Neural progenitor cell (in vitro differentiated cells): ENCODE measurements around the gene ATP6AP2. TPM values are rescaled to one million over a fixed set of nuclear protein-coding genes. Genes with fewer than 3 reads are reported as not detected.

Source experiments
- DNase-seq: peaks from one replicate; pipeline ENCODE4 v3.0.0-alpha.2; 2016; ENCODE audit warnings: low spot score
- H2AFZ ChIP-seq: fragments of 200-600 bp; sonication (generic); replicated peaks from 2 replicates; pipeline ENCODE4 v1.6.1; 2016; ENCODE audit warnings: antibody characterized with exemption
- H3F3A ChIP-seq: fragments of 200-600 bp; sonication (generic); 2 replicates; pipeline ENCODE4 v1.6.1; 2016; ENCODE audit warnings: antibody characterized with exemption, low read depth
- H3K27ac ChIP-seq: fragments of 200-600 bp; sonication (generic); 2 replicates; pipeline ENCODE4 v1.5.1; 2016; ENCODE audit warnings: mild to moderate bottlenecking
- H3K27me3 ChIP-seq: fragments of 200-600 bp; sonication (generic); 2 replicates; pipeline ENCODE4 v1.6.1; 2016; ENCODE audit warnings: mild to moderate bottlenecking, moderate library complexity
- H3K36me3 ChIP-seq: fragments of 200-600 bp; sonication (generic); 2 replicates; pipeline ENCODE4 v1.5.1; 2016
- H3K4me1 ChIP-seq: fragments of 200-600 bp; sonication (generic); 2 replicates; pipeline ENCODE4 v1.6.1; 2016; ENCODE audit warnings: mixed run types
- H3K4me2 ChIP-seq: fragments of 200-600 bp; sonication (generic); 2 replicates; pipeline ENCODE4 v1.6.1; 2016
- H3K4me3 ChIP-seq: fragments of 200-600 bp; sonication (generic); 2 replicates; pipeline ENCODE4 v1.5.1; 2016
- H3K79me2 ChIP-seq: fragments of 200-600 bp; sonication (generic); 2 replicates; pipeline ENCODE4 v1.6.1; 2016; ENCODE audit warnings: low read depth
- H3K9ac ChIP-seq: fragments of 200-600 bp; sonication (generic); 2 replicates; pipeline ENCODE4 v1.6.1; 2016
- H3K9me3 ChIP-seq: fragments of 200-600 bp; sonication (generic); 2 replicates; pipeline ENCODE4 v1.5.1; 2016; ENCODE audit warnings: low read depth
- H4K20me1 ChIP-seq: fragments of 200-600 bp; sonication (generic); 2 replicates; pipeline ENCODE4 v1.6.1; 2016; ENCODE audit warnings: low read depth
- H3K27ac Mint-ChIP-seq: 3 replicates; pipeline ENCODE4 v1.8.0; 2021; ENCODE audit warnings: mixed read lengths
- H3K27me3 Mint-ChIP-seq: 2 replicates; pipeline ENCODE4 v1.8.0; 2022; ENCODE audit warnings: low read depth, mild to moderate bottlenecking, inconsistent platforms, moderate library complexity, mixed read lengths; ENCODE audit not compliant: insufficient read depth
- H3K36me3 Mint-ChIP-seq: 3 replicates; pipeline ENCODE4 v1.8.0; 2021; ENCODE audit warnings: mixed read lengths
- H3K4me1 Mint-ChIP-seq: 3 replicates; pipeline ENCODE4 v1.8.0; 2021; ENCODE audit warnings: mixed read lengths
- H3K4me3 Mint-ChIP-seq: 3 replicates; pipeline ENCODE4 v1.8.0; 2021; ENCODE audit warnings: mild to moderate bottlenecking, moderate library complexity, mixed read lengths
- H3K9me3 Mint-ChIP-seq: 3 replicates; pipeline ENCODE4 v1.8.0; 2020; ENCODE audit warnings: mixed read lengths
- CTCF ChIP-seq: fragments of 200-600 bp; sonication (generic); IDR thresholded peaks from 2 replicates; pipeline ENCODE4 v1.5.1; 2017; ENCODE audit warnings: antibody characterized with exemption, mild to moderate bottlenecking
- EZH2 ChIP-seq: fragments of 200-600 bp; sonication (generic); IDR thresholded peaks from 2 replicates; pipeline ENCODE4 v1.6.1; 2017; ENCODE audit warnings: antibody characterized with exemption, mild to moderate bottlenecking, moderate library complexity
- EZH2phosphoT487 ChIP-seq: fragments of 200-600 bp; sonication (generic); IDR thresholded peaks from 2 replicates; pipeline ENCODE4 v1.6.1; 2017; ENCODE audit warnings: antibody characterized with exemption
- total RNA-seq: library from RNA; depleted of rRNA; stranded (reverse); fragments of >200 nt; gene quantifications from 2 replicates; pipeline ENCODE4 v1.2.3, GENCODE V29; 2015; ENCODE audit warnings: low replicate concordance

ATP6AP2 gene
- total RNA-seq, 1 donor from 2014 or later, result 88.1 TPM

GRCh38 chrX:40603446-40603845 lies 22.7 kb downstream of the ATP6AP2 start:
- H3K36me3 ChIP-seq, result no peaks in the 10 kb centered on the region
- H3K4me1 ChIP-seq, result no peaks in the 10 kb centered on the region
- H3K27ac Mint-ChIP-seq, result no peak overlapping the region
- TF ChIP-seq CTCF (no peak), EZH2phosphoT487 (no peak), EZH2 (no peak)
- H3K79me2 ChIP-seq, result no peaks in the 10 kb centered on the region
- no peak overlapping the region for H2AFZ ChIP-seq
- no peaks in the 10 kb centered on the region for H3K27me3 ChIP-seq
- no peaks in the 10 kb centered on the region for H4K20me1 ChIP-seq
- H3K4me3 Mint-ChIP-seq, result no peak overlapping the region
- H3K4me3 ChIP-seq, result no peak overlapping the region
- H3K4me1 Mint-ChIP-seq, result no peaks in the 10 kb centered on the region
- H3K4me2 ChIP-seq, result no peak overlapping the region
- no peak overlapping the region for H3K27ac ChIP-seq
- no peaks in the 10 kb centered on the region for H3F3A ChIP-seq
- no peaks in the 10 kb centered on the region for H3K9me3 ChIP-seq
- no peak overlapping the region for H3K9ac ChIP-seq
- H3K36me3 Mint-ChIP-seq, result no peaks in the 10 kb centered on the region
- peaks cover 3% of the 10 kb centered on the region for H3K27me3 Mint-ChIP-seq
- no peak for DNase-seq
- peaks cover 2% of the 10 kb centered on the region for H3K9me3 Mint-ChIP-seq

- H4K20me1 ChIP-seq, result no peaks in the 10 kb centered on the region
- H3K9me3 ChIP-seq, result no peaks in the 10 kb centered on the region
- no peak overlapping the region for H3K4me2 ChIP-seq
- H2AFZ ChIP-seq, result no peak overlapping the region
- H3K27ac ChIP-seq, result no peak overlapping the region
- no peak overlapping the region for H3K27ac Mint-ChIP-seq
- H3K9me3 Mint-ChIP-seq, result peaks cover 2% of the 10 kb centered on the region
- H3K4me1 ChIP-seq, result no peaks in the 10 kb centered on the region
- no peaks in the 10 kb centered on the region for H3K27me3 ChIP-seq
- no peaks in the 10 kb centered on the region for H3K4me1 Mint-ChIP-seq
- TF ChIP-seq EZH2, result no peak
- TF ChIP-seq EZH2phosphoT487, result no peak
- no peak for TF ChIP-seq CTCF
- no peaks in the 10 kb centered on the region for H3K36me3 ChIP-seq
- H3K79me2 ChIP-seq, result no peaks in the 10 kb centered on the region
- H3F3A ChIP-seq, result no peaks in the 10 kb centered on the region
- H3K27me3 Mint-ChIP-seq, result peaks cover 3% of the 10 kb centered on the region
- no peak overlapping the region for H3K4me3 Mint-ChIP-seq
- H3K36me3 Mint-ChIP-seq, result no peaks in the 10 kb centered on the region
- no peak overlapping the region for H3K9ac ChIP-seq
- DNase-seq, result no peak
- no peak overlapping the region for H3K4me3 ChIP-seq
These were observed 26.6 kb downstream of the ATP6AP2 start for GRCh38 chrX:40607381-40607780.

- no peak overlapping the region for H3K9ac ChIP-seq
- no peak overlapping the region for H3K27ac ChIP-seq
- Mint-ChIP-seq H3K36me3 (no peaks in the 10 kb centered on the region), H3K27ac (no peak overlapping the region), H3K4me1 (peaks cover 4% of the 10 kb centered on the region), H3K4me3 (no peak overlapping the region), H3K27me3 (no peaks in the 10 kb centered on the region), H3K9me3 (no peaks in the 10 kb centered on the region)
- H3F3A ChIP-seq, result peaks cover 8% of the 10 kb centered on the region
- H2AFZ ChIP-seq, result no peak overlapping the region
- H4K20me1 ChIP-seq, result no peaks in the 10 kb centered on the region
- no peak for DNase-seq
- H3K4me3 ChIP-seq, result no peak overlapping the region
- no peaks in the 10 kb centered on the region for H3K9me3 ChIP-seq
- H3K36me3 ChIP-seq, result no peaks in the 10 kb centered on the region
- no peaks in the 10 kb centered on the region for H3K4me1 ChIP-seq
- H3K27me3 ChIP-seq, result no peaks in the 10 kb centered on the region
- H3K79me2 ChIP-seq, result no peaks in the 10 kb centered on the region
- no peak overlapping the region for H3K4me2 ChIP-seq
- TF ChIP-seq EZH2phosphoT487 (no peak), CTCF (no peak), EZH2 (no peak)
These were observed 31.7 kb downstream of the ATP6AP2 start for GRCh38 chrX:40612511-40612910.
